ENCODE data around the gene CFAP299. TPM values are rescaled to one million over a fixed set of nuclear protein-coding genes. Genes with fewer than 3 reads are reported as not detected.

The CFAP299 gene
- total and polyA plus RNA-seq, 2 of the 8 experiments (the other 6 are each of a cell fraction or from before 2014, with no cell fraction given) = not detected

DNA sequence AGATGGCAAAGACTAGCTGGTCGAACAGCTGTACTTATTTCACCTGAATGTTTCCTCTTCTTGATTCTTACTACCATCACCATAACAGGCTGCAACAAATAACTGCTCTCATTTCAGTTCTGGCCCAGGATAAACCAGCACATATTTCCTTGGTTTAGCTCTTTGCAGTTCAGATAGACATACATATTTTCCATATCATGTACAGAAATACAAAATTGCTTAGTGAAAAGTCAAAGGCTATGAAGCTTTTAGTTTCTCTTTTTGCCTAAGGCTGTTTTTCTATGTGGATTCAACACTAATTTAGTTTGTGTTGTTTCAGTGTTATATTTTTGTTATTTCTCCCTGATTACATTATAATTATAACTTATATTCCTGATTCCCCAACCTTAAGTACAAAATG, 591.4 kb downstream of the CFAP299 start (continued):
- TF ChIP-seq BCL11A (IDR thresholded peaks at IDR 0.05; ENCODE audit: low read depth in 2 of 2, low read length in 2 of 2) (no peak), ZNF274 (IDR thresholded peaks at IDR 0.05; ENCODE audit: borderline replicate concordance, extremely low read depth, low read length) (no peak), CBX5 (IDR thresholded peaks at IDR 0.05; ENCODE audit: low read depth, low read length) (no peak)
- TF ChIP-seq, protein P1, sequence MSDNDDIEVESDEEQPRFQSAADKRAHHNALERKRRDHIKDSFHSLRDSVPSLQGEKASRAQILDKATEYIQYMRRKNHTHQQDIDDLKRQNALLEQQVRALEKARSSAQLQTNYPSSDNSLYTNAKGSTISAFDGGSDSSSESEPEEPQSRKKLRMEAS (IDR thresholded peaks at IDR 0.05) = no peak
